Measurements from ENCODE around the gene NEMP1. TPM values are rescaled to one million over a fixed set of nuclear protein-coding genes. Genes with fewer than 3 reads are reported as not detected.

NEMP1 gene
- total RNA-seq, 1 donor from 2014 or later: 32.0 TPM

DNA sequence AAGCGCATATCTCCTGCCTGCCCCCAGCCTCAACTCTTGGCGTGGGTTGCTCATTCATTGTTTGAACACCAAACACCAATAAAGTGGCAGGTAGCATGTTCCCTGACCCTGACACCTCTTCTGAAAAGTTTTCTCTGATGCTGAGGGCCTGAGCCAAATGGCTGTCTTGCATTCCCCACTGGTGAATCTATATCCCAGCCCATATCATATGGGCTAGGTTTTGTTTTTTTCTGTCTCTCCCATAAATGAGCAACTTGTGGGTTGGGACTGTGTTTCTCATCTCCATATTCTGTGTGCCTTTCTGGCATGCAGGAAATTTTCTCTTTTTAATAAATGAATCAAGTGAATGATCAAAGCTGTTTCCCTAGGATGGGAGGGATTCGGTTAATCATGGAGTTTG, 33.7 kb downstream of the NEMP1 start:
- Mint-ChIP-seq H3K27me3 (peaks cover 71% of the 10 kb centered on the region), H3K4me1 (ENCODE audit: unreplicated experiment) (no peaks in the 10 kb centered on the region), H3K9me3 (no peaks in the 10 kb centered on the region), H3K27ac (no peak overlapping the region), H3K36me3 (no peaks in the 10 kb centered on the region), H3K4me3 (no peak overlapping the region)
- TF ChIP-seq, protein P1, sequence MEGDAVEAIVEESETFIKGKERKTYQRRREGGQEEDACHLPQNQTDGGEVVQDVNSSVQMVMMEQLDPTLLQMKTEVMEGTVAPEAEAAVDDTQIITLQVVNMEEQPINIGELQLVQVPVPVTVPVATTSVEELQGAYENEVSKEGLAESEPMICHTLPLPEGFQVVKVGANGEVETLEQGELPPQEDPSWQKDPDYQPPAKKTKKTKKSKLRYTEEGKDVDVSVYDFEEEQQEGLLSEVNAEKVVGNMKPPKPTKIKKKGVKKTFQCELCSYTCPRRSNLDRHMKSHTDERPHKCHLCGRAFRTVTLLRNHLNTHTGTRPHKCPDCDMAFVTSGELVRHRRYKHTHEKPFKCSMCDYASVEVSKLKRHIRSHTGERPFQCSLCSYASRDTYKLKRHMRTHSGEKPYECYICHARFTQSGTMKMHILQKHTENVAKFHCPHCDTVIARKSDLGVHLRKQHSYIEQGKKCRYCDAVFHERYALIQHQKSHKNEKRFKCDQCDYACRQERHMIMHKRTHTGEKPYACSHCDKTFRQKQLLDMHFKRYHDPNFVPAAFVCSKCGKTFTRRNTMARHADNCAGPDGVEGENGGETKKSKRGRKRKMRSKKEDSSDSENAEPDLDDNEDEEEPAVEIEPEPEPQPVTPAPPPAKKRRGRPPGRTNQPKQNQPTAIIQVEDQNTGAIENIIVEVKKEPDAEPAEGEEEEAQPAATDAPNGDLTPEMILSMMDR (conservative IDR thresholded peaks at IDR 0.05): no peak
- no peak for DNase-seq (ENCODE audit: extremely low spot score, unreplicated experiment)

DNA sequence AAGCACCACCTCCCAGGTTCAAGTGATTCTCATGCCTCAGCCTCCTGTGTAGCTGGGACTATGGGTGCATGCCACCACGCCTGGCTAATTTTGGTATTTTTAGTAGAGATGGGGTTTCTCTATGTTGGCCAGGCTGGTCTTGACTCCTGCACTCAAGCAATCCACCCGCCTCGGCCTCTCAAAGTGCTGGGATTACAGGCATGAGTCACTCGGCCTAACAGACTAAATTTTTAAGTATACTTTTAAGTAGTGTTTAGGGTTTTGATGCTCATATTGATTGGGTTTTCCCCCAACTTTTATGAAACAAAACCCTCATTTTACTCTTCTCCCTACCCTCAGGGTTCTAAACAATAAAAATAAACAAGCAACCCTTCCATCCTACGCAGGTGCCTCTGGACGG, 34.1 kb downstream of the NEMP1 start:
- TF ChIP-seq, protein P1 (conservative IDR thresholded peaks at IDR 0.05): no peak
- Mint-ChIP-seq H3K4me3 (no peak overlapping the region), H3K27ac (no peak overlapping the region), H3K9me3 (no peaks in the 10 kb centered on the region), H3K27me3 (peaks cover 67% of the 10 kb centered on the region), H3K4me1 (ENCODE audit: unreplicated experiment) (no peaks in the 10 kb centered on the region), H3K36me3 (no peaks in the 10 kb centered on the region)
- no peak for DNase-seq (ENCODE audit: extremely low spot score, unreplicated experiment)

DNA sequence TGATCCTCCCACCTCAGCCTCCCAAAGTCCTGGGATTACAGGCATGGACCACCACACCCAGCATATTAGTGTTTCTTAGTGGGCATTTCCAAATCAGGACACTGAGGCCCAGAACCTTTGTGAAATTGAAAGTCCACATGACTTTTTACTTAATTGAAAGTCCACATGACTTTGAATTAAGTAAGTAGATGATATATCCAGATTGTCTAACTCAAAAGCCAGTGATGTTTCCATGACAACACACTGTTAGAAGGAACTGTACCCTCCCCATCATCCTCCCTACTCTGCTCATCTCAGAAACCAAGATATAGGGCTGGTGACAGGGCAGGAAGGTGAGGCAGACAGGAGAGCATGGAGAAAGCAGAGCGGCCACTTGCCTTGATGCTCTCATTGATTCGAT, 35.9 kb downstream of the NEMP1 start:
- H3K27me3 Mint-ChIP-seq: peaks cover 57% of the 10 kb centered on the region
- H3K4me3 Mint-ChIP-seq: no peak overlapping the region
- no peak overlapping the region for H3K27ac Mint-ChIP-seq
- no peaks in the 10 kb centered on the region for H3K4me1 Mint-ChIP-seq (ENCODE audit: unreplicated experiment)
- no peak for DNase-seq (ENCODE audit: extremely low spot score, unreplicated experiment)
- no peaks in the 10 kb centered on the region for H3K9me3 Mint-ChIP-seq
- TF ChIP-seq, protein P1 (conservative IDR thresholded peaks at IDR 0.05): no peak
- H3K36me3 Mint-ChIP-seq: no peaks in the 10 kb centered on the region

DNA sequence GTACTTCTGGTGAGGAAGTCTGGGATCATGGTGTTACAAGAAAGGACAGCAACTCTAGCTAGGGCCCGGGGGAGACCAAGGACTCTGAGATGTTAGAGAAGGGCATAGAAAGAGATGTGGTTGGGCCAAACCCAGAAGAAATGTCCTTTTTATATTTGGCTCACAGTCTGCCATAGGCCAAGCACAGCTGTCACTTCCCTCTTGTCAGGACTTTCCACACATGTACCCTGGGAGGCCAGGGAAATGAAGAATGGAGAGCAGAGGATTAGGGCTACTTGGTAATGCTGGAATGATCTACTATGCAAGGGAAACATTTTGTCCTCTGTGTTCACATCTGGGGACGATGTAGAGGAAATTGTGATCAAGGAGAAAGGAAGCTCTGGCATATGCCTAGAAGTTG, 37.8 kb downstream of the NEMP1 start:
- H3K9me3 Mint-ChIP-seq: no peaks in the 10 kb centered on the region
- no peak for DNase-seq (ENCODE audit: extremely low spot score, unreplicated experiment)
- peaks cover 37% of the 10 kb centered on the region for H3K27me3 Mint-ChIP-seq
- H3K4me1 Mint-ChIP-seq (ENCODE audit: unreplicated experiment): no peaks in the 10 kb centered on the region
- H3K36me3 Mint-ChIP-seq: no peaks in the 10 kb centered on the region
- no peak overlapping the region for H3K27ac Mint-ChIP-seq
- no peak overlapping the region for H3K4me3 Mint-ChIP-seq
- TF ChIP-seq, protein P1 (conservative IDR thresholded peaks at IDR 0.05): no peak

DNA sequence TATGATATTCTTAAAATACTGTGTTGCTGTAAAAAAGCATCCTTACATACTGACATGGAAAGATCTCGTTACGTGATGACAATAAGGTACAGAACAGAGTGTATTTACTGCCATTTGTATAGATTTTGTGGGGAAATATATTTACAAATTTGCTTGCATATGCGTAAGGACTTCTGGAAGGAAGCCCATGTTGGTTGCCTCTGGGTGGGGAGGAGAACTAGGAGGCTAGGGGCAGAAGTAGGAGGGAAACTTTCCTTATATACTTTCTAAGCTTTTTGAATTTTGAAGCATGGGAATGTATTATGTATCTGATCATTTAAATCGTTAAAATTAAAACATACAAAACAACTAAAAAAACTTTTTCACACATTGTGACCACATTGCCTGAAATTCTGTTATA, 38.4 kb downstream of the NEMP1 start:
- peaks cover 33% of the 10 kb centered on the region for H3K27me3 Mint-ChIP-seq
- H3K9me3 Mint-ChIP-seq: no peaks in the 10 kb centered on the region

More for the DNA sequence above, 38.4 kb downstream of the NEMP1 start:
- H3K4me1 Mint-ChIP-seq (ENCODE audit: unreplicated experiment): no peaks in the 10 kb centered on the region
- DNase-seq (ENCODE audit: extremely low spot score, unreplicated experiment): no peak
- H3K4me3 Mint-ChIP-seq: no peak overlapping the region
- TF ChIP-seq, protein P1 (conservative IDR thresholded peaks at IDR 0.05): no peak
- H3K27ac Mint-ChIP-seq: no peak overlapping the region
- H3K36me3 Mint-ChIP-seq: no peaks in the 10 kb centered on the region

Measured in type B pancreatic cell (in vitro differentiated cells).